OCI-LY1 (cell line): ENCODE results near the gene COL6A2.

Experiments used
- H2AFZ ChIP-seq: fragments of 200-600 bp; sonication (generic), shearing (Covaris generic); 2 replicates; pipeline ENCODE4 v1.6.0; 2014; ENCODE audit warnings: antibody characterized with exemption, mild to moderate bottlenecking, low read length
- H3F3A ChIP-seq: fragments of 200-600 bp; sonication (generic), shearing (Covaris generic); 2 replicates; pipeline ENCODE4 v1.6.0; 2014; ENCODE audit warnings: mild to moderate bottlenecking, antibody characterized with exemption, low read length, moderate library complexity; ENCODE audit not compliant: insufficient read depth
- H3K27ac ChIP-seq: fragments of 200-600 bp; sonication (generic); 2 replicates; pipeline ENCODE4 v1.5.1; 2014; ENCODE audit warnings: low read length, mixed run types, mild to moderate bottlenecking, low read depth; ENCODE audit not compliant: poor library complexity, severe bottlenecking
- H3K27me3 ChIP-seq: fragments of 200-600 bp; sonication (generic); 2 replicates; pipeline ENCODE4 v1.6.0; 2014; ENCODE audit warnings: antibody characterized with exemption, mild to moderate bottlenecking, low read length, moderate library complexity; ENCODE audit not compliant: insufficient read depth
- H3K36me3 ChIP-seq: fragments of 200-600 bp; sonication (generic); 2 replicates; pipeline ENCODE4 v1.6.1; 2014; ENCODE audit warnings: mild to moderate bottlenecking, antibody characterized with exemption, low read length, moderate library complexity, mixed read lengths; ENCODE audit not compliant: insufficient read depth
- H3K4me1 ChIP-seq: fragments of 200-600 bp; sonication (generic); 2 replicates; pipeline ENCODE4 v1.5.1; 2014; ENCODE audit warnings: mild to moderate bottlenecking, low read length, moderate library complexity; ENCODE audit not compliant: insufficient read depth, severe bottlenecking
- H3K4me2 ChIP-seq: fragments of 200-600 bp; sonication (generic), shearing (Covaris generic); 2 replicates; pipeline ENCODE4 v1.6.1; 2014; ENCODE audit warnings: low read length
- H3K4me3 ChIP-seq: fragments of 200-600 bp; sonication (generic); 2 replicates; pipeline ENCODE4 v1.5.1; 2014; ENCODE audit warnings: low read length, low read depth, mild to moderate bottlenecking, mixed read lengths; ENCODE audit not compliant: poor library complexity, severe bottlenecking
- H3K79me2 ChIP-seq: fragments of 200-600 bp; shearing (Covaris generic); 2 replicates; pipeline ENCODE4 v1.6.1; 2016; ENCODE audit warnings: mixed run types, low read length, mixed read lengths; ENCODE audit not compliant: insufficient read depth
- H3K9ac ChIP-seq: fragments of 200-600 bp; sonication (generic), shearing (Covaris generic); 2 replicates; pipeline ENCODE4 v1.6.1; 2014; ENCODE audit warnings: mild to moderate bottlenecking, low read length, mixed read lengths
- H3K9me2 ChIP-seq: fragments of 200-600 bp; sonication (generic), shearing (Covaris generic); 2 replicates; pipeline ENCODE4 v1.6.1; 2014; ENCODE audit warnings: low read depth, mild to moderate bottlenecking, low read length, mixed read lengths
- H3K9me3 ChIP-seq: fragments of 200-600 bp; shearing (Covaris generic); 2 replicates; pipeline ENCODE4 v1.6.1; 2014; ENCODE audit warnings: low read length, mixed read lengths
- H4K20me1 ChIP-seq: fragments of 200-600 bp; sonication (generic), shearing (Covaris generic); 2 replicates; pipeline ENCODE4 v1.6.0; 2016; ENCODE audit warnings: mild to moderate bottlenecking, low read length; ENCODE audit not compliant: insufficient read depth
- EZH2 ChIP-seq: fragments of 200-600 bp; sonication (generic), shearing (Covaris generic); IDR thresholded peaks from 2 replicates; pipeline ENCODE4 v1.8.0; 2017; ENCODE audit warnings: borderline replicate concordance, mixed run types, mild to moderate bottlenecking, antibody characterized with exemption, low read length, moderate library complexity, mixed read lengths
- TF ChIP-seq, protein P1 (sequence below): fragments of 200-600 bp; sonication (generic), shearing (Covaris generic); IDR thresholded peaks from 2 replicates; pipeline ENCODE4 v1.5.1; 2017; ENCODE audit warnings: mild to moderate bottlenecking, antibody characterized with exemption, low read length, moderate library complexity, mixed read lengths

The COL6A2 gene

DNA sequence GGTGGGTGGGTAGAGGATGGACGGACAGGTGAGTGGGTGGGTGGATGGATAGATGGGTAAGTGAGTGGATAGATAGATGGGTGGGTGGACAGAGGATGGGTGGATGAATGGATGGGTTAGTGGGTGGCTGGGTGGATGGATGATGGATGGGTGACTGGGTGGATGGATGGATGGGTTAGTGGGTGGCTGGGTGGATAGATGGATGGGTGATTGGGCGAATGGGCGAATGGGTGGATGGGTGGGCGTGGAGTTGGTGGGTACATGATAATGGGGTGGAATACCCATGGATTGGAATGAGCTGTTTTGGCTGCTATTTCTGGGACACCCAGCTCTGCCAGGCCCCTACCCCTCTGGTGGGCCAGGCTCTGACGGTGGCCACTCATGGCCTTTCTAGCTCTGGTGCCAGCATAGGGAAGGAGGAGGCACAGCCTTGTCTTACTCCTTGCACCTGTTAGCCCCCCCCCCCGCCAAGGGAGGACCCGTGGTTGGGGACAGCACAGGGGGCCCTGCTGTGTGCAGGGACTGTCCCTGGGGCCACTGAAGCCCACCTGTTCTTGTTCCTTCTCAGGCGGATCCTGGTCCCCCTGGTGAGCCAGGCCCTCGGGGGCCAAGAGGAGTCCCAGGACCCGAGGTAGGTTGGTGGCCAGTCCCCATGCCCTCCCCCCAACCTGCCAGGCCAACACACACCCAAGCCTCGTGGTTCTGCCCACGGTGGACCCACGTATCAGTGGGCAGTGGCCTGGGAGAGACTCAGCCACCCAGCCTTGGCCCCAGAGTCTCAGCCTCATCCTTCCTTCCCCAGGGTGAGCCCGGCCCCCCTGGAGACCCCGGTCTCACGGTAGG is 26.4 kb downstream of the COL6A2 start:
- Histone ChIP-seq H4K20me1 (no peaks in the 10 kb centered on the region), H3K9me2 (no peaks in the 10 kb centered on the region)

GRCh38 chr21:46124926-46125845 is 27.3 kb downstream of the COL6A2 start:
- Histone ChIP-seq H3K9me3 (no peaks in the 10 kb centered on the region), H3F3A (no peaks in the 10 kb centered on the region), H2AFZ (no peak overlapping the region), H4K20me1 (no peaks in the 10 kb centered on the region), H3K4me3 (no peak overlapping the region), H3K9ac (no peak overlapping the region), H3K4me2 (no peak overlapping the region), H3K27me3 (no peaks in the 10 kb centered on the region), H3K27ac (no peak overlapping the region), H3K9me2 (no peaks in the 10 kb centered on the region), H3K4me1 (no peaks in the 10 kb centered on the region), H3K79me2 (no peaks in the 10 kb centered on the region), H3K36me3 (no peaks in the 10 kb centered on the region)
- TF ChIP-seq EZH2, result no peak
- TF ChIP-seq, protein P1, sequence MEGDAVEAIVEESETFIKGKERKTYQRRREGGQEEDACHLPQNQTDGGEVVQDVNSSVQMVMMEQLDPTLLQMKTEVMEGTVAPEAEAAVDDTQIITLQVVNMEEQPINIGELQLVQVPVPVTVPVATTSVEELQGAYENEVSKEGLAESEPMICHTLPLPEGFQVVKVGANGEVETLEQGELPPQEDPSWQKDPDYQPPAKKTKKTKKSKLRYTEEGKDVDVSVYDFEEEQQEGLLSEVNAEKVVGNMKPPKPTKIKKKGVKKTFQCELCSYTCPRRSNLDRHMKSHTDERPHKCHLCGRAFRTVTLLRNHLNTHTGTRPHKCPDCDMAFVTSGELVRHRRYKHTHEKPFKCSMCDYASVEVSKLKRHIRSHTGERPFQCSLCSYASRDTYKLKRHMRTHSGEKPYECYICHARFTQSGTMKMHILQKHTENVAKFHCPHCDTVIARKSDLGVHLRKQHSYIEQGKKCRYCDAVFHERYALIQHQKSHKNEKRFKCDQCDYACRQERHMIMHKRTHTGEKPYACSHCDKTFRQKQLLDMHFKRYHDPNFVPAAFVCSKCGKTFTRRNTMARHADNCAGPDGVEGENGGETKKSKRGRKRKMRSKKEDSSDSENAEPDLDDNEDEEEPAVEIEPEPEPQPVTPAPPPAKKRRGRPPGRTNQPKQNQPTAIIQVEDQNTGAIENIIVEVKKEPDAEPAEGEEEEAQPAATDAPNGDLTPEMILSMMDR, result no peak

More for the DNA sequence above, 26.4 kb downstream of the COL6A2 start:
- H3K27me3 ChIP-seq, result no peaks in the 10 kb centered on the region
- no peak overlapping the region for H3K9ac ChIP-seq
- H3K27ac ChIP-seq, result no peak overlapping the region
- H2AFZ ChIP-seq, result no peak overlapping the region
- no peaks in the 10 kb centered on the region for H3K79me2 ChIP-seq
- no peaks in the 10 kb centered on the region for H3F3A ChIP-seq
- H3K4me1 ChIP-seq, result no peaks in the 10 kb centered on the region
- TF ChIP-seq EZH2, result no peak
- TF ChIP-seq, protein P1, result no peak
- H3K4me2 ChIP-seq, result no peak overlapping the region
- H3K4me3 ChIP-seq, result no peak overlapping the region
- H3K9me3 ChIP-seq, result no peaks in the 10 kb centered on the region
- H3K36me3 ChIP-seq, result no peaks in the 10 kb centered on the region

DNA sequence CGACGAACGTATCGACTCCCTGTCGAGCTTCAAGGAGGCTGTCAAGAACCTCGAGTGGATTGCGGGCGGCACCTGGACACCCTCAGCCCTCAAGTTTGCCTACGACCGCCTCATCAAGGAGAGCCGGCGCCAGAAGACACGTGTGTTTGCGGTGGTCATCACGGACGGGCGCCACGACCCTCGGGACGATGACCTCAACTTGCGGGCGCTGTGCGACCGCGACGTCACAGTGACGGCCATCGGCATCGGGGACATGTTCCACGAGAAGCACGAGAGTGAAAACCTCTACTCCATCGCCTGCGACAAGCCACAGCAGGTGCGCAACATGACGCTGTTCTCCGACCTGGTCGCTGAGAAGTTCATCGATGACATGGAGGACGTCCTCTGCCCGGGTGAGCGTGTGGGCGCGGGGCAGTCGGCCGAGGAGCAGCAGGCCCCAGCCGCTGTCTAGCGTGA is 28.0 kb downstream of the COL6A2 start:
- Histone ChIP-seq H3K27me3 (no peaks in the 10 kb centered on the region), H3K4me2 (no peak overlapping the region), H4K20me1 (no peaks in the 10 kb centered on the region), H3K9me2 (no peaks in the 10 kb centered on the region), H3K27ac (no peak overlapping the region), H3K79me2 (no peaks in the 10 kb centered on the region), H3F3A (no peaks in the 10 kb centered on the region), H3K4me1 (no peaks in the 10 kb centered on the region), H3K36me3 (no peaks in the 10 kb centered on the region), H2AFZ (no peak overlapping the region), H3K9ac (no peak overlapping the region), H3K9me3 (no peaks in the 10 kb centered on the region), H3K4me3 (no peak overlapping the region)
- TF ChIP-seq, protein P1, result no peak
- TF ChIP-seq EZH2, result no peak
